Activated naive CD4-positive, alpha-beta T cell treated with anti-CD3 and anti-CD28 coated beads for 36 hours (primary cell): ENCODE data around the gene TIMM9. TPM values are rescaled to one million over a fixed set of nuclear protein-coding genes. Genes with fewer than 3 reads are reported as not detected.

Experiments
- total RNA-seq, 2 experiments: library from RNA; stranded (reverse); gene quantifications; one replicate each; pipeline ENCODE4 v1.2.3, GENCODE V29; 2021

TIMM9 gene
- total RNA-seq, 2 experiments from 2014 or later: 60.7 to 64.4 TPM

Other genes with a start within 250 kb of the TIMM9 start
- 10 to 100 TPM; 29.5 to 29.7 TPM for gene ACTR10, start 227.4 kb downstream of the TIMM9 start, total RNA-seq
- 100 to 1,000 TPM; 399 to 424 TPM for gene PSMA3, start 182.7 kb downstream of the TIMM9 start, total RNA-seq
- gene ARID4A, start 129.0 kb downstream of the TIMM9 start, total RNA-seq: 10 to 100 TPM; 18.9 to 20.4 TPM
- not detected for gene TOMM20L, start 31.6 kb downstream of the TIMM9 start, total RNA-seq
- gene KIAA0586, start 188 bp upstream of the TIMM9 start, total RNA-seq: 10 to 100 TPM; 40.4 to 41.8 TPM
- 1 to 10 TPM; 4.0 to 5.2 TPM for gene DACT1, start 210.4 kb upstream of the TIMM9 start, total RNA-seq